ENCODE data around the gene KLHL29.

DNA sequence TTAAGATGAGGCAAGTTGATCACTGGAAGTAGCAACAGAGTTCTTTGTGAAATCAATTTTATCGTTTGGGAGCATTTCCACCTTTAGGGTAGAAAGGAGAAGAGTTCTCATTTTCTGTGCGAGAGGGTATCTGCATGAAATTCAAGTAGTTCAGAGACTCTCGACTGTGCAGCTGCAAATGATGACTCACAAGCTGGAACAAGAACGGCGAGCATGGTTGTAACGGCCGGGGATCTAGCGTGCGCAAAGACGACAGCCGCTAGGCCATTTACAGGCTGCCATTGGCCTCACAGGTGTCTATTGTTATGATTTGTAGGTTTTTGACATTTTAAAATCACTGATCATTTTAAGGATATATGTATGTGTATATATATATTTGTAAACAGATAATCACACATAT is 5.2 kb downstream of the KLHL29 start:
- TF ChIP-seq, protein P1, sequence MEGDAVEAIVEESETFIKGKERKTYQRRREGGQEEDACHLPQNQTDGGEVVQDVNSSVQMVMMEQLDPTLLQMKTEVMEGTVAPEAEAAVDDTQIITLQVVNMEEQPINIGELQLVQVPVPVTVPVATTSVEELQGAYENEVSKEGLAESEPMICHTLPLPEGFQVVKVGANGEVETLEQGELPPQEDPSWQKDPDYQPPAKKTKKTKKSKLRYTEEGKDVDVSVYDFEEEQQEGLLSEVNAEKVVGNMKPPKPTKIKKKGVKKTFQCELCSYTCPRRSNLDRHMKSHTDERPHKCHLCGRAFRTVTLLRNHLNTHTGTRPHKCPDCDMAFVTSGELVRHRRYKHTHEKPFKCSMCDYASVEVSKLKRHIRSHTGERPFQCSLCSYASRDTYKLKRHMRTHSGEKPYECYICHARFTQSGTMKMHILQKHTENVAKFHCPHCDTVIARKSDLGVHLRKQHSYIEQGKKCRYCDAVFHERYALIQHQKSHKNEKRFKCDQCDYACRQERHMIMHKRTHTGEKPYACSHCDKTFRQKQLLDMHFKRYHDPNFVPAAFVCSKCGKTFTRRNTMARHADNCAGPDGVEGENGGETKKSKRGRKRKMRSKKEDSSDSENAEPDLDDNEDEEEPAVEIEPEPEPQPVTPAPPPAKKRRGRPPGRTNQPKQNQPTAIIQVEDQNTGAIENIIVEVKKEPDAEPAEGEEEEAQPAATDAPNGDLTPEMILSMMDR (IDR thresholded peaks at IDR 0.05; ENCODE audit: low read depth, low read length, poor library complexity, severe bottlenecking) = no peak
- no peak for TF ChIP-seq EZH2phosphoT487 (IDR thresholded peaks at IDR 0.05; ENCODE audit: borderline replicate concordance, low read length)
